ENCODE results near the gene UPK3A.
A peak's percentile ranks its signal among the peaks of the same experiment; 100 is the strongest.
"Not testable (repeated sequence)": the region's sequence is repeated elsewhere in the genome, so short reads cannot be mapped to it uniquely, and the experiment has no call there.

The UPK3A gene

GRCh38 chr22:45310331-45310976, 25.7 kb downstream of the UPK3A start:
- DNase-seq: no peak

- DNase-seq: no peak
Observed at GRCh38 chr22:45310977-45311531, 26.3 kb downstream of the UPK3A start.

- no peak for DNase-seq
Observed at GRCh38 chr22:45312415-45312814, 27.7 kb downstream of the UPK3A start.

- no peak for DNase-seq
Observed at GRCh38 chr22:45312856-45313255, 28.1 kb downstream of the UPK3A start.

- DNase-seq: no peak
Observed at GRCh38 chr22:45314054-45314721, 29.4 kb downstream of the UPK3A start.

- no peak for DNase-seq
Observed at GRCh38 chr22:45314786-45315185, 30.0 kb downstream of the UPK3A start.

- no peak for DNase-seq
Observed at GRCh38 chr22:45316796-45317526, 32.2 kb downstream of the UPK3A start.

GRCh38 chr22:45317551-45318167, 32.9 kb downstream of the UPK3A start:
- no peak for DNase-seq

- peak; percentile 89 for DNase-seq
Observed at GRCh38 chr22:45318168-45318557, 33.4 kb downstream of the UPK3A start.

GRCh38 chr22:45318558-45319323, 34.0 kb downstream of the UPK3A start:
- DNase-seq: peak; percentile 40

GRCh38 chr22:45319324-45319685, 34.6 kb downstream of the UPK3A start:
- DNase-seq: no peak

- no peak for DNase-seq
Observed at GRCh38 chr22:45320357-45320976, 35.7 kb downstream of the UPK3A start.

GRCh38 chr22:45321827-45322226, 37.1 kb downstream of the UPK3A start:
- DNase-seq: no peak

GRCh38 chr22:45322873-45323525, 38.2 kb downstream of the UPK3A start:
- DNase-seq: no peak

GRCh38 chr22:45323695-45324094, 38.9 kb downstream of the UPK3A start:
- DNase-seq: no peak

- no peak for DNase-seq
Observed at GRCh38 chr22:45324311-45324711, 39.6 kb downstream of the UPK3A start.

- not testable (repeated sequence) for DNase-seq
Observed at GRCh38 chr22:45328261-45328660, 43.5 kb downstream of the UPK3A start.

GRCh38 chr22:45328822-45329529, 44.2 kb downstream of the UPK3A start:
- no peak for DNase-seq

- no peak for DNase-seq
Observed at GRCh38 chr22:45329530-45329936, 44.8 kb downstream of the UPK3A start.

- DNase-seq: no peak
Observed at GRCh38 chr22:45330548-45330947, 45.8 kb downstream of the UPK3A start.

GRCh38 chr22:45331486-45331885, 46.7 kb downstream of the UPK3A start:
- no peak for DNase-seq

Data from stimulated activated CD4-positive, alpha-beta T cell treated with anti-CD3 and anti-CD28 coated beads, Interleukin-1b, Interleukin-23, amount 100 ng/mL, for 48 hours (primary cell).